Activated CD4-positive, alpha-beta memory T cell treated with anti-CD3 and anti-CD28 coated beads for 36 hours (primary cell): ENCODE data around the gene ADARB2. TPM values are rescaled to one million over a fixed set of nuclear protein-coding genes. Genes with fewer than 3 reads are reported as not detected.

ENCODE experiments used
- CTCF ChIA-PET: fragments of 350-600 bp; sonication (Branson Sonifier 250); formaldehyde crosslinking; loops from one replicate; lab custom pipeline; 2021; ENCODE audit warnings: antibody characterized with exemption, inconsistent platforms; lab: Charles Lee
- POLR2A ChIA-PET: fragments of 350-600 bp; sonication (Branson Sonifier 250); formaldehyde crosslinking; loops from one replicate; lab custom pipeline; 2021; ENCODE audit warnings: antibody characterized with exemption; lab: Charles Lee
- DNase-seq: peaks from one replicate; pipeline ENCODE4 v3.0.0-alpha.2; 2020
- H3K27ac Mint-ChIP-seq: one replicate; pipeline ENCODE4 v1.8.0; 2021; ENCODE audit warnings: mixed read lengths
- H3K27me3 Mint-ChIP-seq: one replicate; pipeline ENCODE4 v1.8.0; 2021; ENCODE audit warnings: mixed read lengths
- H3K36me3 Mint-ChIP-seq: one replicate; pipeline ENCODE4 v1.8.0; 2021; ENCODE audit warnings: mixed read lengths
- H3K4me1 Mint-ChIP-seq: one replicate; pipeline ENCODE4 v1.8.0; 2021; ENCODE audit warnings: low read depth, mixed read lengths
- H3K4me3 Mint-ChIP-seq: one replicate; pipeline ENCODE4 v1.8.0; 2021; ENCODE audit warnings: mild to moderate bottlenecking, mixed read lengths
- H3K9me3 Mint-ChIP-seq: one replicate; pipeline ENCODE4 v1.8.0; 2021; ENCODE audit warnings: mixed read lengths
- intact Hi-C: fragments of 100-400 bp; cut with micrococcal nuclease; formaldehyde crosslinking; loops from one replicate; pipeline ENCODE4 v1.15.1; 2023
- total RNA-seq, 2 experiments: library from RNA; stranded (reverse); gene quantifications; one replicate each; pipeline ENCODE4 v1.2.3, GENCODE V29; 2021

ADARB2 gene
- total RNA-seq, 2 experiments from 2014 or later: 2.2 TPM

- no peaks in the 10 kb centered on the region for H3K9me3 Mint-ChIP-seq
- no peaks in the 10 kb centered on the region for H3K36me3 Mint-ChIP-seq
- H3K4me1 Mint-ChIP-seq: no peaks in the 10 kb centered on the region
- CTCF ChIA-PET: no interaction called here
- H3K4me3 Mint-ChIP-seq: no peak overlapping the region
- peaks cover 4% of the 10 kb centered on the region for H3K27me3 Mint-ChIP-seq
- no peak for DNase-seq
- intact Hi-C loops: no loop called here
- POLR2A ChIA-PET: no interaction called here
- no peak overlapping the region for H3K27ac Mint-ChIP-seq
Observed at GRCh38 chr10:1654811-1655356, 82.4 kb downstream of the ADARB2 start.

- H3K27ac Mint-ChIP-seq: no peak overlapping the region
- DNase-seq: no peak
- intact Hi-C loops: no loop called here
- no peaks in the 10 kb centered on the region for H3K4me1 Mint-ChIP-seq
- POLR2A ChIA-PET: no interaction called here
- H3K9me3 Mint-ChIP-seq: no peaks in the 10 kb centered on the region
- H3K27me3 Mint-ChIP-seq: peaks cover 4% of the 10 kb centered on the region
- CTCF ChIA-PET: no interaction called here
- H3K36me3 Mint-ChIP-seq: no peaks in the 10 kb centered on the region
- no peak overlapping the region for H3K4me3 Mint-ChIP-seq
Observed at GRCh38 chr10:1654247-1654646, 83.1 kb downstream of the ADARB2 start.

DNA sequence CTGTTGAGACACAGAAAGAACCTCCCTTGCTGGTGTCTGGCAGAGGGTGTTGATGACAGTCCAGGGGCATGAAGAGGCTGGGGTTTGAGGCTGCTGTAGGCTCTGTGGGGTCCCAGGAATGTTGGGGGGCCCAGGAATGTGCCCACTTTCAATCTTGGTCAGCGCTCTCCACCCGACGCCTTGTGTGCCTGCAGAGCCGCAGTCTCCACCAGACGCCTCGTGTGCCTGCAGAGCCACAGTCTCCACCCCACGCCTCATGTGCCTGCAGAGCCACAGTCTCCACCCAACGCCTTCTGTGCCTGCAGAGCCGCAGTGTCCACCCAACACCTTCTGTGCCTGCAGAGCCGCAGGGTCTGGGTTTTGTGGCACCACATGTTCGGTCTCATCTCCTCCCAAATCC is 84.0 kb downstream of the ADARB2 start:
- intact Hi-C loops: no loop called here
- ChIA-PET CTCF (no interaction called here), POLR2A (no interaction called here)
- no peaks in the 10 kb centered on the region for H3K9me3 Mint-ChIP-seq
- H3K4me3 Mint-ChIP-seq: no peak overlapping the region
- no peaks in the 10 kb centered on the region for H3K36me3 Mint-ChIP-seq
- H3K27ac Mint-ChIP-seq: no peak overlapping the region
- H3K4me1 Mint-ChIP-seq: no peaks in the 10 kb centered on the region
- no peak for DNase-seq
- H3K27me3 Mint-ChIP-seq: peaks cover 4% of the 10 kb centered on the region

DNA sequence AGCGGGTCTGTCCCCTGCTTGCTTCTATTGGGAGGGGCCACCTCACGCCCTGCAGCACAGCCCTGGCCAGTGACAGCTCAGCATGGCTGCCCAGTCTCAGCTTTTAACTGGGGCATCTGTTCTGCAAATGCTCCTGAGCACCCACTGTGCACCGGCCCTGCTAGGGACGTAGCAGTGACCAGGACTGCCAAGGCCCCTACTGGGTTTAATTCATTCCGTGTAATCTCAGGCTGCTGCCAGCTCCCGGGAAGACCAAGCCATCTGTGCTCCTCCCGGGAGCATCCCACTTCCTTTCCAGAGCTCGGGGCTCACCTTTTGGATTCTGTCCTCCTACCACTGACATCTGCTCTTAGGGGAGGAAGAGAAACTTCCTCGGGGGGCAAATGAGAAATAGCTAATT is 85.2 kb downstream of the ADARB2 start:
- CTCF ChIA-PET: no interaction called here
- DNase-seq: no peak
- Mint-ChIP-seq H3K4me3 (no peak overlapping the region), H3K36me3 (no peaks in the 10 kb centered on the region), H3K4me1 (no peaks in the 10 kb centered on the region), H3K27ac (no peak overlapping the region), H3K27me3 (peaks cover 4% of the 10 kb centered on the region), H3K9me3 (no peaks in the 10 kb centered on the region)
- intact Hi-C loops: no loop called here
- POLR2A ChIA-PET: no interaction called here

DNA sequence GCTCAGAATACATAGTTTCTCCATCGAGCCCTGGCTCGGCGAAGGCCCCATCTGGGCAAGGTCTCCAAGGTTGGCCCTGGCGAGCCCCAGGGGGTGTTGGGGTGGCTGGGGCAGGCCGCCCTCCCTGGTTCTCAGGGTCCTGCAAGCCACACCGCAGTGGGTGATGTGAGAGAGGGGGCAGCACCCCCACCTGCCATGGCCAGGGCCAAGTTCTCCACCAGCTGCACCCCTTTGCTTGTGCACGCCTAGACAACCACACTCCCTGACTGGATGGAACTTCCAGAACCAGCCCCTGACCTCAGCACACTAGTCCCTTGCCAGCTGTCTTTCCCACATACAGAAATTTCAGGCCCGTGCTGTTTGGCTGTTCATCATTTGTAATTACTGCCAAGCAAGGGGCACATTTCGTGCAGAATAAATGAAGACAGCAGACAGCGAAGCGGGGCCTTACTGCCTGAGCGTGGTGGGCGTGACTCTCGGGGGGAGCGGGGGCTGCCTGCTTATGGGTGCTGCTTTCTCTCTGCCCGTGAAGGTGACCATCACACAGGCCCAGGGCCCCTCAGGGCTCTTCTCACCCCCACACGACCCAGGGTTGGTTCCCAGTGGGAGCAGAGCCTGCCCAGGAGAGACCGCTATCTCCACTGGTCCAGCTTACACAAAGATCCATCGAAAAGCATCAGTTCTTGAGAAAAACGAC is 85.9 kb downstream of the ADARB2 start:
- DNase-seq: no peak
- CTCF ChIA-PET: no interaction called here
- Mint-ChIP-seq H3K4me1 (no peaks in the 10 kb centered on the region), H3K27me3 (peaks cover 4% of the 10 kb centered on the region), H3K36me3 (no peaks in the 10 kb centered on the region), H3K4me3 (no peak overlapping the region), H3K9me3 (no peaks in the 10 kb centered on the region), H3K27ac (no peak overlapping the region)
- POLR2A ChIA-PET: no interaction called here
- intact Hi-C loops: no loop called here

DNA sequence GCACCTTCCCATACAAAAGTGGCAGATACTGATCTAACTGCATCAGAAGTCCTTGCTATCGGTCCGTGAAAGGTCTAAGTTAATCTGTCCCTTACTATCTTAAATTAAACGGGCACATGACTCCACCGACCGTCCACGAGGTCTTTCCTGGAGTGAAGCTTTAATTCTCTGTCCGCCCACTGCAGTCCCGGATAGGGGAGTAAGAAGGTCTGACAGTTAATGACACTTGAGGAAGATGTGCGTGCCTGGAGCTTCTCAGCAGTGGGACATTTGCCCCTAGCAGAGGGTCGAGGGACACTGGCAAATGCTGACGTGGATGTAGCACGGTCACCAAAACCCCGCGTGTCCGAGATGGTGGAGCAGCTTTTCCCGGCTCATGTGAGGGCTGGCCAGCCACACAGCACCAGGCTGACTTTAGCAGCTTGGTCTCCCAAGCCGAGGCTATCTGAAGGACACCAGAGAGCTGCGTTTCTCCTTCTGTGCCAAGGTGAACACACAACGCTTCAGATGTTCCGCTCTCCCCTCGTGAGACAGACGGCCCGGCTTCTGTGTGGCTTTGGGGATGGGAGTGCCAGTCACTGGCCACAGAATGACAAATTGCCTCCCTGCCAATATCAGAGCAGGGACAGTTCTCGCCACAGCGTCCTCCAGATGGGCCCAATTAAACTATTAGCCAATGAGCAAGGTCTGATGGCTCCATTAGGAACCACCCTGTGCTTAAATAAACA is 86.6 kb downstream of the ADARB2 start:
- H3K4me1 Mint-ChIP-seq: no peaks in the 10 kb centered on the region
- ChIA-PET POLR2A (no interaction called here), CTCF (interaction anchor here (1.3 kb wide), 1 partner anchor 15 kb away, joined by 3 read pairs; no protein-coding TSS in a partner anchor)
- H3K4me3 Mint-ChIP-seq: no peak overlapping the region
- no peaks in the 10 kb centered on the region for H3K9me3 Mint-ChIP-seq
- H3K27me3 Mint-ChIP-seq: peaks cover 5% of the 10 kb centered on the region
- intact Hi-C loops: no loop called here
- DNase-seq: no peak
- H3K27ac Mint-ChIP-seq: no peak overlapping the region
- no peaks in the 10 kb centered on the region for H3K36me3 Mint-ChIP-seq

DNA sequence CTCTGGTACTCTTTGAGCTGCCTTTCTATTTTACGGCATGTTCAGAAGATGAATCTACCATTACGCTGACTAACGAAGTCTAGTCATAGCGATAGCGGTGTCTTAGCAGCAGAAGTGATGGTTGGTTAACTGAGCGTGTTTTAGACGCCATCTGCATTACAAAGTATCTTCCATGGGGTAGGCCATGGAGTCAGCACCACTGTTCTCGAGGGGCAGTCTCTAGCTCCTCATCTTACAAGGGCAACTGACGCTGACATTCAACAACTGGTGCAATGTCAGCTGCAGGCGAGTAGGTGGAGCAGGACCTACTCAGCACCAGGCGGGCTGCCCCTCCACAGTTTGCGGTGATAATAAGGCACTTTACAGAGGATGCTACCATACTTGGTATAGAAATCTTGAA is 88.7 kb downstream of the ADARB2 start:
- intact Hi-C loops: no loop called here
- ChIA-PET POLR2A (no interaction called here), CTCF (no interaction called here)
- Mint-ChIP-seq H3K9me3 (no peaks in the 10 kb centered on the region), H3K4me1 (peaks cover 3% of the 10 kb centered on the region), H3K36me3 (no peaks in the 10 kb centered on the region), H3K27ac (no peak overlapping the region), H3K27me3 (peaks cover 16% of the 10 kb centered on the region), H3K4me3 (no peak overlapping the region)
- no peak for DNase-seq

GRCh38 chr10:1646332-1646731 is 91.0 kb downstream of the ADARB2 start:
- no peak overlapping the region for H3K27ac Mint-ChIP-seq
- POLR2A ChIA-PET: no interaction called here
- peaks cover 14% of the 10 kb centered on the region for H3K27me3 Mint-ChIP-seq
- no peaks in the 10 kb centered on the region for H3K36me3 Mint-ChIP-seq
- peaks cover 13% of the 10 kb centered on the region for H3K4me1 Mint-ChIP-seq
- no peak overlapping the region for H3K4me3 Mint-ChIP-seq
- CTCF ChIA-PET: no interaction called here
- no peaks in the 10 kb centered on the region for H3K9me3 Mint-ChIP-seq
- DNase-seq: no peak
- intact Hi-C loops: no loop called here

GRCh38 chr10:1645896-1646295 is 91.4 kb downstream of the ADARB2 start:
- Mint-ChIP-seq H3K9me3 (no peaks in the 10 kb centered on the region), H3K27me3 (peaks cover 14% of the 10 kb centered on the region), H3K4me1 (peaks cover 13% of the 10 kb centered on the region), H3K27ac (no peak overlapping the region), H3K36me3 (no peaks in the 10 kb centered on the region), H3K4me3 (no peak overlapping the region)
- DNase-seq: no peak
- ChIA-PET CTCF (no interaction called here), POLR2A (no interaction called here)
- intact Hi-C loops: no loop called here

DNA sequence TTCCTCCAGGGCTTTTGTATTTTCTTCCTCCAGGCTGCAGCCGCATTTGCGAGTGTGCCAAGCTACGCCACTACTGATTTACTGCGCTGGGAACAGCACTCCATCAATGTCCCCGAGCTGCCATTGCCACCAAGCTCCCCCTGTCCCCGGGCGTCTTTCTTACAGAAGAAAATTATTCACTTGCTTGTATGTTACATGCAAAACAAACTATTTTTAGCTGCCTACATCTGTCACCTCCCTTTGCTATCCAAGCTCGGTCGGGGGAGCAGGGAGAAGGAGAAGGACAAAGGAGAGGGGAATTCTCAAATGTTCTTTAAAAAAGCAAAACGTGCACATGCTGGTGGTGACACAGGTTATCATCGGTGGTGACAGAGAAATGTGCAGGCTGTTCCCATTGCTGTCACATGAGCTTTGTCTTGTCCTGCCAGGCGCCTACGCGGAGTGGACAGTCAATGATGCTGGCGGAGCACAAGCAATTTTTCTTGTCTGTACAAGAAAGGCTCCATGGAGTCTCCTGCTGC is 93.1 kb downstream of the ADARB2 start:
- Mint-ChIP-seq H3K36me3 (no peaks in the 10 kb centered on the region), H3K4me3 (no peak overlapping the region), H3K9me3 (no peaks in the 10 kb centered on the region), H3K27me3 (peaks cover 14% of the 10 kb centered on the region), H3K4me1 (peaks cover 13% of the 10 kb centered on the region), H3K27ac (no peak overlapping the region)
- ChIA-PET CTCF (no interaction called here), POLR2A (no interaction called here)
- no peak for DNase-seq
- intact Hi-C loops: no loop called here

DNA sequence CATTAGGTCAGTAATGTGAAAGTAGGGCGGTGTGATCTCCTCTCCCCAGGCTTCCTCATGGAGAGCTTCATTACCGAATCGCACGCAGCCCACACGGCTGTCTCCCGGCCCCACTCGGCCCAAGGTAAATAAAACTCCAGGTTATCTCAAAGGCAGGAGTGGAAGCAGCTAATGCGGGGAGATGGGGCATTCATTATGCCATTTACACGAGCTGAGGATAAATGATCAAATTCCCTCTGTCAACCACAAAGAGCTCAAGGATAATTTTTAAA is 93.5 kb downstream of the ADARB2 start:
- no peak for DNase-seq
- Mint-ChIP-seq H3K27ac (no peak overlapping the region), H3K9me3 (no peaks in the 10 kb centered on the region), H3K36me3 (no peaks in the 10 kb centered on the region), H3K4me1 (peaks cover 13% of the 10 kb centered on the region), H3K4me3 (no peak overlapping the region), H3K27me3 (peaks cover 14% of the 10 kb centered on the region)
- CTCF ChIA-PET: no interaction called here
- POLR2A ChIA-PET: no interaction called here
- intact Hi-C loops: loop anchor here (2.0 kb wide), 1 partner anchor 533 kb away; no protein-coding TSS in a partner anchor

DNA sequence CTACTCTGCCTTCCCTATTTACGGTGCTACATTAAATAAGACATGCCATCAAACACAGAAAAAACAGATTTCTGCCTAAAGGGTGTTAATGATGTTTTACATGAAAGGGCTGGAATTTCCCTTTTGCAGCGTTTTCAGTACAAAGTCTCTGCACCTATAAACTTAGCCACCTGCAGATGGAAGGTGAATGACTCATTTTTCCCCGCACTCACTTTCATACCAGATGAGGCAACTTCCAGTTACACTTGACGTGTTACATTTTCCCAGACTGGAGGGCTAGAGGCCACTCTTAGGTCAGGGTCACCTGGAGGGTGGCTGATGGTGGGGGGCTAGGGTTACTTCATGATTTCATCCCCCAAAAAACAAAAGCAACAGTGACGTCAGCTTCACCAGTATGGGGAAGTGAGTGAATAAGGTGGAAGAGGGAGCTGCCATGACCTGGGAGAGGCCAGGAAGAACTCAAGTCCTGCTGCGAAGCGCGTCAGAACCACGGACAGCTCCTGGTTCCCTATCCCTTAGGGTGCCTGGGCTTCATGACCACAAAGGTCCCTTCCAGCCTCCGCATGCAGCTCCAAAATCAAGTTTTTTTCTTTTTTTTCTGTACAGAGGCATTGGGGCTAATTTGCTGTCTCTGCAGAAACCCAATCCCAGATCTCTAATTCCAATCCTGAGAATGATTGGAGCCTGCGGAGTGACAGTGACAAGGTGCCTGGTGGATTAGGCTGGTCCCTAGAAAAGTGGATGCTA is 94.0 kb downstream of the ADARB2 start:
- no peaks in the 10 kb centered on the region for H3K9me3 Mint-ChIP-seq
- no peak overlapping the region for H3K4me3 Mint-ChIP-seq
- no peaks in the 10 kb centered on the region for H3K36me3 Mint-ChIP-seq
- CTCF ChIA-PET: no interaction called here
- H3K27ac Mint-ChIP-seq: peak overlapping the region; percentile 81
- POLR2A ChIA-PET: no interaction called here
- peaks cover 14% of the 10 kb centered on the region for H3K27me3 Mint-ChIP-seq
- intact Hi-C loops: loop anchor here (2.0 kb wide), 1 partner anchor 533 kb away; no protein-coding TSS in a partner anchor
- peaks cover 13% of the 10 kb centered on the region for H3K4me1 Mint-ChIP-seq
- peak; percentile 56 for DNase-seq
